Hepatocyte (in vitro differentiated cells): ENCODE results near the gene SLC17A8. TPM values are rescaled to one million over a fixed set of nuclear protein-coding genes. Genes with fewer than 3 reads are reported as not detected.

Experiments
- DNase-seq: peaks from one replicate; pipeline ENCODE4 v3.0.0-alpha.2; 2016; ENCODE audit warnings: low spot score
- H2AFZ ChIP-seq: fragments of 200-600 bp; sonication (generic); 2 replicates; pipeline ENCODE4 v1.6.0; 2016; ENCODE audit warnings: antibody characterized with exemption, mild to moderate bottlenecking
- H3K27ac ChIP-seq: fragments of 200-600 bp; sonication (generic); 2 replicates; pipeline ENCODE4 v1.5.1; 2016; ENCODE audit warnings: mild to moderate bottlenecking
- H3K27me3 ChIP-seq: fragments of 200-600 bp; sonication (generic); 2 replicates; pipeline ENCODE4 v1.6.1; 2016
- H3K36me3 ChIP-seq: fragments of 200-600 bp; sonication (generic); replicated peaks from 2 replicates; pipeline ENCODE4 v1.5.1; 2016; ENCODE audit warnings: low read depth; ENCODE audit not compliant: insufficient read depth
- H3K4me1 ChIP-seq: fragments of 200-600 bp; sonication (generic); 2 replicates; pipeline ENCODE4 v1.5.1; 2016; ENCODE audit warnings: mild to moderate bottlenecking, moderate library complexity; ENCODE audit not compliant: insufficient read depth
- H3K4me2 ChIP-seq: fragments of 200-600 bp; sonication (generic); 2 replicates; pipeline ENCODE4 v1.6.0; 2016
- H3K4me3 ChIP-seq: fragments of 200-600 bp; sonication (generic); 2 replicates; pipeline ENCODE4 v1.5.1; 2016; ENCODE audit warnings: mild to moderate bottlenecking
- H3K79me2 ChIP-seq: fragments of 200-600 bp; sonication (generic); 2 replicates; pipeline ENCODE4 v1.6.0; 2017; ENCODE audit warnings: mild to moderate bottlenecking
- H3K9me2 ChIP-seq: fragments of 200-600 bp; sonication (generic); replicated peaks from 2 replicates; pipeline ENCODE4 v1.6.0; 2017; ENCODE audit warnings: mild to moderate bottlenecking; ENCODE audit not compliant: insufficient read depth
- H3K9me3 ChIP-seq: fragments of 200-600 bp; sonication (generic); 2 replicates; pipeline ENCODE4 v1.5.1; 2016; ENCODE audit warnings: low read depth, mild to moderate bottlenecking
- H4K20me1 ChIP-seq: fragments of 200-600 bp; sonication (generic); 2 replicates; pipeline ENCODE4 v1.6.0; 2016; ENCODE audit warnings: mild to moderate bottlenecking; ENCODE audit not compliant: insufficient read depth, poor library complexity, severe bottlenecking
- CTCF ChIP-seq: fragments of 200-600 bp; sonication (generic); IDR thresholded peaks from 2 replicates; pipeline ENCODE4 v1.5.1; 2016; ENCODE audit warnings: antibody characterized with exemption, mild to moderate bottlenecking; ENCODE audit not compliant: poor library complexity
- EZH2 ChIP-seq: fragments of 200-600 bp; sonication (generic); IDR thresholded peaks from 2 replicates; pipeline ENCODE4 v1.6.1; 2016; ENCODE audit warnings: antibody characterized with exemption, mild to moderate bottlenecking, borderline replicate concordance
- EZH2phosphoT487 ChIP-seq: fragments of 200-600 bp; sonication (generic); IDR thresholded peaks from one replicate; pipeline ENCODE4 v1.6.1; 2018; ENCODE audit warnings: antibody characterized with exemption, mild to moderate bottlenecking, low read depth, moderate library complexity; ENCODE audit not compliant: unreplicated experiment, severe bottlenecking
- WGBS: methylation state at CpG from one replicate; pipeline ENCODE4 v1.1.6; 2016; ENCODE audit warnings: low lambda C conversion rate; ENCODE audit errors: missing lambda C conversion rate; 5-methylcytosine and 5-hydroxymethylcytosine counted together
- polyA plus RNA-seq: library from polyadenylated mRNA; unstranded; fragments of >200 nt; fragmentation: Nextera tagmentation; extraction: Ambion mirVana; gene quantifications from 2 replicates; pipeline ENCODE4 v1.2.1, GENCODE V29; 2016
- total RNA-seq: library from RNA; depleted of rRNA; stranded (reverse); fragments of >200 nt; gene quantifications from 2 replicates; pipeline ENCODE4 v1.2.3, GENCODE V29; 2014

The SLC17A8 gene
- total and polyA plus RNA-seq, 2 experiments from 2014 or later, result 0.10 TPM; not detected in 1

- peaks cover 4% of the 10 kb centered on the region for H3K4me1 ChIP-seq
- WGBS, result 78% methylated on average over 1 of the region's 1 CpG
- no peaks in the 10 kb centered on the region for H3K9me3 ChIP-seq
- H3K36me3 ChIP-seq, result no peaks in the 10 kb centered on the region
- H3K4me3 ChIP-seq, result no peak overlapping the region
- no peak for DNase-seq
- no peaks in the 10 kb centered on the region for H4K20me1 ChIP-seq
- H2AFZ ChIP-seq, result no peak overlapping the region
- TF ChIP-seq CTCF (no peak), EZH2phosphoT487 (no peak), EZH2 (no peak)
- no peak overlapping the region for H3K27ac ChIP-seq
- no peaks in the 10 kb centered on the region for H3K79me2 ChIP-seq
- H3K27me3 ChIP-seq, result no peaks in the 10 kb centered on the region
- H3K9me2 ChIP-seq, result no peaks in the 10 kb centered on the region
- no peak overlapping the region for H3K4me2 ChIP-seq
Observed at GRCh38 chr12:100464529-100464928, 107.7 kb downstream of the SLC17A8 start.

- no peaks in the 10 kb centered on the region for H3K9me3 ChIP-seq
- H4K20me1 ChIP-seq, result no peaks in the 10 kb centered on the region
- no peaks in the 10 kb centered on the region for H3K36me3 ChIP-seq
- H3K79me2 ChIP-seq, result no peaks in the 10 kb centered on the region
- no peak overlapping the region for H3K4me3 ChIP-seq
- H3K9me2 ChIP-seq, result no peaks in the 10 kb centered on the region
- DNase-seq, result no peak
- no peaks in the 10 kb centered on the region for H3K27me3 ChIP-seq
- no peak overlapping the region for H3K27ac ChIP-seq
- H3K4me2 ChIP-seq, result no peak overlapping the region
- H2AFZ ChIP-seq, result no peak overlapping the region
- TF ChIP-seq CTCF, result no peak
- no peak for TF ChIP-seq EZH2phosphoT487
- TF ChIP-seq EZH2, result no peak
- peaks cover 4% of the 10 kb centered on the region for H3K4me1 ChIP-seq
Observed at GRCh38 chr12:100468126-100468525, 111.3 kb downstream of the SLC17A8 start.

Other genes starting within 250 kb of the SLC17A8 start
- gene BLTP3B, start 214.2 kb upstream of the SLC17A8 start, total RNA-seq, result 30.1 and 31.8 TPM in 2 replicates
- gene BLTP3B, start 214.2 kb upstream of the SLC17A8 start, polyA plus RNA-seq, result 6.0 and 11.0 TPM in 2 replicates
- 21.4 and 38.0 TPM in 2 replicates for gene ACTR6, start 156.3 kb upstream of the SLC17A8 start, total RNA-seq
- gene ACTR6, start 156.3 kb upstream of the SLC17A8 start, polyA plus RNA-seq, result 18.0 and 20.4 TPM in 2 replicates
- 1.3 and 4.8 TPM in 2 replicates for gene DEPDC4, start 90.0 kb upstream of the SLC17A8 start, total RNA-seq
- 0.69 and 3.3 TPM in 2 replicates for gene DEPDC4, start 90.0 kb upstream of the SLC17A8 start, polyA plus RNA-seq
- gene SCYL2, start 89.9 kb upstream of the SLC17A8 start, total RNA-seq, result 55.0 and 74.5 TPM in 2 replicates
- gene SCYL2, start 89.9 kb upstream of the SLC17A8 start, polyA plus RNA-seq, result 17.2 and 18.0 TPM in 2 replicates
- gene NR1H4, start 116.8 kb downstream of the SLC17A8 start, total RNA-seq, result 27.8 and 39.0 TPM in 2 replicates
- 9.7 and 12.4 TPM in 2 replicates for gene NR1H4, start 116.8 kb downstream of the SLC17A8 start, polyA plus RNA-seq
- 14.9 and 22.5 TPM in 2 replicates for gene GAS2L3, start 216.6 kb downstream of the SLC17A8 start, total RNA-seq
- 1.8 and 4.5 TPM in 2 replicates for gene GAS2L3, start 216.6 kb downstream of the SLC17A8 start, polyA plus RNA-seq